ENCODE results near the gene SLC9A8.

- TF ChIP-seq CTCF (IDR thresholded peaks at IDR 0.05) (no peak), EP300 (IDR thresholded peaks at IDR 0.05) (no peak), POLR2A (IDR thresholded peaks at IDR 0.05) (no peak)
Observed at GRCh38 chr20:49852522-49853080, 40.0 kb downstream of the SLC9A8 start.

All from tibial nerve (tissue), 4 donors.